ENCODE measurements around the gene SMOC2. TPM values are rescaled to one million over a fixed set of nuclear protein-coding genes. Genes with fewer than 3 reads are reported as not detected.

Gene SMOC2
- total RNA-seq, 1 donor from 2014 or later = 0.53 TPM

DNA sequence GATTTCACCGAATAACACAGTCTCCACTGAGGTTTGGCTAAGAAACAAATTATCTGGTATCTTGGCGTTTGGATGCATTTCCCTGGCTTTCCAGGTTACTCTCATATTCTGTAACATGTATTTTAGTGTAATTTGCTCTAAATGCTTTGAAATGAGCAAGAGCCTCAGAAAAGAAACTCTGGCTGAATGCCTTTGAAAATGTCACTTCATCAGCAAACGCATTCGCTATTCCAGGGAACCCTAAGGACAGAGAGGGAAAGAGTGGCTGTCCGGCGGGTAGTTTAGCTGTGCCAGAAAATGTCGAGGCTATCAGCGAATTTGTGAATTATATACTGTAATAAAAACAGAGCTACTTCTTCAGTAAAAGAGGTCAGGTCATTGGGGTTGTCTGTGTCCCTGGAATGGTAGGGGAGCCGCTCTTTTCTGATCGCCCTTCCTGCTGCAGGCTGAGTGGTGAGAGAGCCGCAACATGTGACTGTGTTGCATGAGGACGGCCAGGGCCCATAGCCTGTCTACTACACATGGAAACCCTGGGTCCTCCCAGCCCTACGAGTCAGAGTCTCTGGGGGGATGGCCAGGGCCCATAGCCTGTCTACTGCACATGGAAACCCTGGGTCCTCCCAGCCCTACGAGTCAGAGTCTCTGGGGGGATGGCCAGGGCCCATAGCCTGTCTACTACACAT, 57.3 kb downstream of the SMOC2 start:
- Histone ChIP-seq H3K27me3 (ENCODE audit: control insufficient read depth, insufficient read depth, low read length) (no peaks in the 10 kb centered on the region), H3K4me3 (ENCODE audit: low read depth, low read length) (no peak overlapping the region), H3K36me3 (ENCODE audit: control insufficient read depth, insufficient read depth, low read length) (no peaks in the 10 kb centered on the region)
- DNase-seq (ENCODE audit: low read depth) (no peak), FAIRE-seq (no peak)
- TF ChIP-seq, protein P1, sequence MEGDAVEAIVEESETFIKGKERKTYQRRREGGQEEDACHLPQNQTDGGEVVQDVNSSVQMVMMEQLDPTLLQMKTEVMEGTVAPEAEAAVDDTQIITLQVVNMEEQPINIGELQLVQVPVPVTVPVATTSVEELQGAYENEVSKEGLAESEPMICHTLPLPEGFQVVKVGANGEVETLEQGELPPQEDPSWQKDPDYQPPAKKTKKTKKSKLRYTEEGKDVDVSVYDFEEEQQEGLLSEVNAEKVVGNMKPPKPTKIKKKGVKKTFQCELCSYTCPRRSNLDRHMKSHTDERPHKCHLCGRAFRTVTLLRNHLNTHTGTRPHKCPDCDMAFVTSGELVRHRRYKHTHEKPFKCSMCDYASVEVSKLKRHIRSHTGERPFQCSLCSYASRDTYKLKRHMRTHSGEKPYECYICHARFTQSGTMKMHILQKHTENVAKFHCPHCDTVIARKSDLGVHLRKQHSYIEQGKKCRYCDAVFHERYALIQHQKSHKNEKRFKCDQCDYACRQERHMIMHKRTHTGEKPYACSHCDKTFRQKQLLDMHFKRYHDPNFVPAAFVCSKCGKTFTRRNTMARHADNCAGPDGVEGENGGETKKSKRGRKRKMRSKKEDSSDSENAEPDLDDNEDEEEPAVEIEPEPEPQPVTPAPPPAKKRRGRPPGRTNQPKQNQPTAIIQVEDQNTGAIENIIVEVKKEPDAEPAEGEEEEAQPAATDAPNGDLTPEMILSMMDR (IDR thresholded peaks at IDR 0.05; ENCODE audit: insufficient read depth, low read length, severe bottlenecking) = no peak

GRCh38 chr6:168499045-168499650, 58.2 kb downstream of the SMOC2 start:
- Histone ChIP-seq H3K36me3 (ENCODE audit: control insufficient read depth, insufficient read depth, low read length) (no peaks in the 10 kb centered on the region), H3K4me3 (ENCODE audit: low read depth, low read length) (no peak overlapping the region), H3K27me3 (ENCODE audit: control insufficient read depth, insufficient read depth, low read length) (no peaks in the 10 kb centered on the region)
- no peak for FAIRE-seq
- TF ChIP-seq, protein P1 (IDR thresholded peaks at IDR 0.05; ENCODE audit: insufficient read depth, low read length, severe bottlenecking) = no peak
- no peak for DNase-seq (ENCODE audit: low read depth)

- no peak overlapping the region for H3K4me3 ChIP-seq (ENCODE audit: low read depth, low read length)
- TF ChIP-seq, protein P1 (IDR thresholded peaks at IDR 0.05; ENCODE audit: insufficient read depth, low read length, severe bottlenecking) = no peak
- H3K36me3 ChIP-seq (ENCODE audit: control insufficient read depth, insufficient read depth, low read length) = no peaks in the 10 kb centered on the region
- DNase-seq (ENCODE audit: low read depth) (no peak), FAIRE-seq (no peak)
- no peaks in the 10 kb centered on the region for H3K27me3 ChIP-seq (ENCODE audit: control insufficient read depth, insufficient read depth, low read length)
Measured at GRCh38 chr6:168500519-168500918, 59.5 kb downstream of the SMOC2 start.

- no peaks in the 10 kb centered on the region for H3K27me3 ChIP-seq (ENCODE audit: control insufficient read depth, insufficient read depth, low read length)
- no peak overlapping the region for H3K4me3 ChIP-seq (ENCODE audit: low read depth, low read length)
- DNase-seq (ENCODE audit: low read depth) (no peak), FAIRE-seq (no peak)
- TF ChIP-seq, protein P1 (IDR thresholded peaks at IDR 0.05; ENCODE audit: insufficient read depth, low read length, severe bottlenecking) = no peak
- no peaks in the 10 kb centered on the region for H3K36me3 ChIP-seq (ENCODE audit: control insufficient read depth, insufficient read depth, low read length)
Measured at GRCh38 chr6:168501561-168501960, 60.6 kb downstream of the SMOC2 start.

DNA sequence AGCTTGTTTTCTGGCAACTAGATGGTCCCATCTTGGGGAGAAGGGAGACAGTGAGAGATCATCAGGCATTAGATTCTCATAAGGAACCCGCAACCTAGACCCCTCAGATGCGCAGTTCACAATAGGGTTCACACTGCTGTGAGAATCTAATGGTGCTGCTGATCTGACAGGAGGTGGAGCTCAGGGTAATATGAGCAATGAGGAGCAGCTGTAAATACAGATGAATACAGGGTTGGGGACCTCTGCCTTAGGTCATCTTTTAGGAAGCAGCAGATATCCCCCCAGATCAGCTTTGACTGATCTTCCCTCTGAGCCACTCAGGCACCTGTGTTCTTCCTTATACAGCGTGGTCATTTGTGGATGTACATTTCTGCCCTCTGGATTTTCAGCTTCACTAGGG, 63.4 kb downstream of the SMOC2 start:
- Histone ChIP-seq H3K4me3 (ENCODE audit: low read depth, low read length) (no peak overlapping the region), H3K27me3 (ENCODE audit: control insufficient read depth, insufficient read depth, low read length) (no peaks in the 10 kb centered on the region), H3K36me3 (ENCODE audit: control insufficient read depth, insufficient read depth, low read length) (no peaks in the 10 kb centered on the region)
- DNase-seq (ENCODE audit: low read depth) = no peak
- TF ChIP-seq, protein P1 (IDR thresholded peaks at IDR 0.05; ENCODE audit: insufficient read depth, low read length, severe bottlenecking) = no peak
- FAIRE-seq = no peak
